GM19452 (cell line): Measurements from ENCODE around the gene FAM78B.

Experiments
- ATAC-seq: cut with Tn5 transposase; IDR thresholded peaks from one replicate; pipeline ENCODE4 v1.9.1; 2021; ENCODE audit not compliant: unreplicated experiment

Gene FAM78B

GRCh38 chr1:166120281-166120680 is 46.5 kb downstream of the FAM78B start:
- no peak for ATAC-seq

GRCh38 chr1:166119471-166119965 is 47.3 kb downstream of the FAM78B start:
- no peak for ATAC-seq

DNA sequence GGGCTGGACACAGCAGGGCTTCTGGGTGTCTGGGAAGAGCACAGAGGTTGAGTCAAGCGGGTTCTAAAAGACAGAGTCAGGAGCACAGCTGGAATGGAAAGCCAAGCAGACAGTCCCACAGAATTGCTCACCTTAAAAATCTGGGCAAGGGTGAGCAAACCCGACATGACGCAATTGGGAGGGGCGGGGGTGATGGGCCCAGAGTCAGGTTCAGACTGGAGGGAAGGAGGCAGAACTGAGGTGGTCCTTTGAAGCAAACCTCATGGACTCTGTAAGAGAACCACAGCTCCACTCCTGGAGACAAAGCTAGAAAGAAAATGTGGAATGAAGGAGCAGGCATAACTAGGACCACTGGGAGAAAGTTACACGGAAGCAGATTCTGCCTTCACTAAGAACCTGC is 49.0 kb downstream of the FAM78B start:
- ATAC-seq, result no peak

- ATAC-seq, result no peak
Measured at GRCh38 chr1:166116026-166116425, 50.8 kb downstream of the FAM78B start.

GRCh38 chr1:166114419-166114818 is 52.4 kb downstream of the FAM78B start:
- no peak for ATAC-seq

GRCh38 chr1:166113630-166114029 is 53.2 kb downstream of the FAM78B start:
- no peak for ATAC-seq

DNA sequence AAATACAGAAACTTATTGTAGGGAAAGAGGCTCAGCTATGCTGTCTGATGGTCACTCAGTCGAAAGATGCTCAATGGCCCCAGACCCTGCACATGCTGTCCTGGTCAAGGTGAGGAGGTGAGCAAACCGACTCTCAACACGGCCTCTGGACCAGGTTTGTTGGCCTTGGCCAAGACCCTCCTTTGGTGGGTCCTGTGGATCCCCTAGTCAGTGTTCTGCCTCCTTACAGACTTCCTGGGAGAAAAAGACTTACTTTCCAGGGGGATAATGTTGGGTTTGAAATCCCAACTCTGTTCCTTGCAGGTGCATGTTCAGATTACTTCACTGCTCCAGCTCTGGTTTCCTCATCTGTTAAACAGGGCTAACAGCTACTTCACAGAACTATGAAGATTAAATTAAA is 53.8 kb downstream of the FAM78B start:
- no peak for ATAC-seq

- no peak for ATAC-seq
Measured at GRCh38 chr1:166112425-166112824, 54.4 kb downstream of the FAM78B start.

GRCh38 chr1:166111430-166111829 is 55.4 kb downstream of the FAM78B start:
- no peak for ATAC-seq

- no peak for ATAC-seq
Measured at GRCh38 chr1:166090244-166090643, 76.6 kb downstream of the FAM78B start.

DNA sequence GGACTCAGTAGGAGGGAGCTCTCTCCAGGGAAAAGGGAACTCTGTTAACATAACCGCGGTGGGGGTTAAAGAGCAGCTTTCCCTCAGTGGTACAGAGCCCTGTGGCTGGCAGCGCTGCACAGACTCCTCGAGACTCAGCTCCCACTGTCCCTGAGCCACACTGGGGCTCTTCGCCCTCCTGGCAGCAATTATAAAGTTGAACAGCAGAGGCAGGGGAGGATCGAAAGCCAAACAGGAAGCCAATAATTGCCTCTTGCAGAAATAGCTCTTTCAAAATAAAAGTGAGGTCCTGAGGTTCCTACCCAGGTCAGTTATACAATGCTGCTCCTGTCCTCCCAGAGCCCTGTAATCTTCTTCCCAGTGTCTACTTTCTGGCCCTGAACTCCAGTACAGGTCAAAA is 77.0 kb downstream of the FAM78B start:
- peak; percentile 74 for ATAC-seq

- no peak for ATAC-seq
Measured at GRCh38 chr1:166088572-166088955, 78.2 kb downstream of the FAM78B start.

- ATAC-seq, result no peak
Measured at GRCh38 chr1:166087734-166088571, 78.8 kb downstream of the FAM78B start.

GRCh38 chr1:166086113-166086883 is 80.5 kb downstream of the FAM78B start:
- ATAC-seq, result no peak

GRCh38 chr1:166084613-166085012 is 82.2 kb downstream of the FAM78B start:
- no peak for ATAC-seq

- peak; percentile 75 for ATAC-seq
Measured at GRCh38 chr1:166083887-166084286, 82.9 kb downstream of the FAM78B start.

DNA sequence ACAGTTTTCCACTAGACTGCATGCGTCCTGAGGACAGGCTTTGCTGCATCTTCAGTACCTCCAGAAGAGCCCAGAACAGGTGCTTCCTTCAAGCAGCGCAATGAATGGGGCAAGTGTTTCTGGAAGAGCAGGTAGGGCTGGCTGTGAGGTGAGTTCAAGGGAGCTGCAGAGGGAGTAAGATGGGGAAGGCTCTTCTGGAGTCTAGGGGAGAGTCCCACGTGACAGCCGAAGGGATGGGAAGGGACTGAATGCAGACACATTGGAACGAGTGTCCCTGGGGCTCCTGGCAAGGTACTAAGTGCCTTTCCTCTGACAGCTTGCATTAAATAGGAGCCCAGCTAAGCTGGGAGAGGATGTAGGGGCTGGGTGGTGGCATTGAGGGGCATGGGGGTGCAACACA is 84.2 kb downstream of the FAM78B start:
- no peak for ATAC-seq

DNA sequence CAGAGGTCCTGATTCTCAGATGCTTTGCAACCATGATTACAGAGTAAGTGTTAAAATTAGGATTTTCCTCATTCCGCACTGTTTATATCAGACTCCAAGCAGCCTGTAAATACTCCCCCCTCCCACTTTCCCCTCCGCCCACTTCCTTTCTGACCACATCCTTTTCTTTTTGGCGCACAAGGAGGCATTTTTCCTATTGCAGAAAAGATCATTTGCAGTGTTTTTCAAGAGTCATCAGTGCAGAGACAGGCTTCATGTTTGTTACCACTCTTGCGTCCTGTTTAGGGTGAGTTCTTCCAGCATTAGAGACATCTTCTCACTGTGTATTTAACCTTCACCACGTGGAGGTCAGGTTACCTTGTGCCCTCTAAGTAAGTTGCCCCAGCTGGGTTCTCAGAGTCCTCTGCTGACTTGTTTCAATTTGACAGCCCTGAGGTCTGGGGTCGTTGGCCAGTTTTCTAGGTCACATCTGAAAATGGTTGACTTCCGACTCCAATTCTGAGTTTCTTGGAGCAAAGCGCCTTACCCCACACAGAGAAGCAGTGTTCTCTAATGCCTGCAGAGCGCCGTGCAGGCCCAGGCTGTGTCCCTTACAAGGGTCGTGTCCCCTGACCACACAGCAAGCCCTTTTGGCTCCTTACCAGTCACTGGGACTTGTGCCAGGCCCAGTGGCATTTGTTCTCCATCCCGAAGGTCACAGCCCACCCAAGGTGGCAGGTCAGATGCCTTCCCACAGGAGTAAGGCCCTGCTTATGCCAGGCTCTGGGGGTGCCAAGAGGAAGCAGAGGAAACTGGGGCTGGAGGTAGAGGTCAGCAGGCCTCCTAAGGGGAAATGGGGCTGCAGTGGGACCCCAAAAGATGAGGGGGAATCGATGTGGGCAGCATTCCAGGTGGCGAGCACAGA is 85.6 kb downstream of the FAM78B start:
- ATAC-seq, result no peak

- ATAC-seq, result no peak
Measured at GRCh38 chr1:166080277-166080966, 86.4 kb downstream of the FAM78B start.

DNA sequence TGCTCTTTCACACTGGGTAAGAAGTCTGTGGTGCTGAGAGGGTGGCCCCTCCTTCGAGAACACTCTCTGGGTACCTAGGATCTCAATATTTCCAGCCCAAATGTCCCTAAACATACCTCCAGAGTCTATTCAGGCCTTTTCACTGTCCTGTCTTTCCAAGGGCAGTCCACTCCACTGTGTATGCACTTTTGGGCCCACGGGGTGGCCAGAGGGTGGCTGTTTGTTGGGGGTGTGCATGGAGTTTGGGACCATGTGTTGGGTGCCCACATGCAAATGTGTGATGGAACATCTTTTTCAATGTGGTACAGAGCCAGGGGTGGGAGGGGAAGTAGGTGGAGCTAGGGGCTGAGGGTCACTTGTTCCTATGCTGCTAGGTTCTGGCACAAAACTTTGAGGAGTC is 87.5 kb downstream of the FAM78B start:
- no peak for ATAC-seq
